Stimulated activated CD8-positive, alpha-beta memory T cell treated with anti-CD3 and anti-CD28 coated beads, Interleukin-15, amount 100 ng/mL, for 4 hours (primary cell): ENCODE measurements around the gene MRPL50.

Experiments
- DNase-seq, 2 donors: peaks; one replicate each; pipeline ENCODE4 v3.0.0-alpha.2; 2020; ENCODE audit warnings: low read depth in 2 of 2

The MRPL50 gene

DNA sequence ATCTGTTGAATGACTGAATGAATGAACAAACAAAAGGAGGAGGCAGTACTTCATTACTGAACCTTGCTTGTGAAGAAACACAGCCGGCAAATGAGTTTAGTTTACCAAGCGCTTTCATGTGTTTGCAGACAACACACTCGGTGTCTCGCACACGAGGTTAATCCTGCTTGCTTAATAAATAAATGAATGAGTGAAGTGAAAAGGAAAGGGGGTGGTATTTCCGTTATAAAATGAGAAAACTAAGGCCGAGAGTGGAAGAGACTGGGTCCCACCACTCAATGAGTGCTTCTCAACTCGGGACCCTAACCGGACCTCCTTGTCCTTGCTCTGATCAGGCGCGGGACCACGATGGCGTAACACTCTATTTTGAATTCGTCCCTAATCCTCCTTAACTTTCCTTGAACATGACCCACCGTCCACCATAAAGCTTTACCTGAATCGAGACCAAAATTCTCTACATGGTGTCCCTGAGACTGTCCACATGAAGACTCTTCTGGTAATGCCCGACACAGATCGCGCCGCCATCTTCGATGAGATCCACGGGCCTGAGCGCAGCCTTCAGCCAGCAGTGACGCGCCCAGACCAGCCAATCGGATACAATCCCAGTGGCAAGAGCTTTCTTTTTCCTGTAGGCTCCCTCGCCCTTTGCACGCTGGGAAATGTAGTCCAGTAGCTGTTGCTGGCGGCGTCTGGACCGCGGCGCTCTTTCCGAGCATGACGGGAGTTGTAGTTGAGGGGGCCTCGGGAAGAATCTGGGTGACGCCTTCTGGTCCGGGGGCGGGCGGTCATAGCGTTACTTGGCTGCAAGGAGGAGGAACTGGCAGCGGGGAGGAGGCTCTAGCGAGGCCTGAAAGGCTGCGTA lies at the start of gene MRPL50, which contains the start of gene ZNF189:
Gene MRPL50 (minus strand): TSS at position 551 of the 862 bp plus-strand sequence. CDS start 26 bp downstream, at position 525.
Gene ZNF189 (plus strand): TSS at position 784 of the 862 bp plus-strand sequence. CDS start 306 bp downstream, outside the sequence.
- peak; percentile 94 to 97 for DNase-seq

DNA sequence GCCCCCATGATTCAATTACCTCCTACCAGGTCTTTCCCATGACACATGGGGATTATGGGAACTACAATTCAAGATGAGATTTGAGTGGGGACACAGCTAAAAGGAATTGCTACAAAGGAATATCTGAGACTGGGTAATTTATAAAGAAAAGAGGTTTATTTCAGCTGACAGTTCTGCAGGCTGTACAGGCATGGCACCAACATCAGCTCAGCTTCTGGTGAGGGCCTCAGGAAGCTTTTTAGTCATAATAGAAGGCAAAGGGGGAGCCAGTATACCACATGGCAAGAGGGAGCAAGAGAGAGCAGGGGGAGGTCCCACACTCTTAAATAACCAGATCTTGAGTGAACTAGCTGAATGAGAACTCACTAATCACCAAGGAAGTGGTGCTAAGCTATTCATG lies 48.3 kb upstream of the MRPL50 start:
- no peak for DNase-seq

DNA sequence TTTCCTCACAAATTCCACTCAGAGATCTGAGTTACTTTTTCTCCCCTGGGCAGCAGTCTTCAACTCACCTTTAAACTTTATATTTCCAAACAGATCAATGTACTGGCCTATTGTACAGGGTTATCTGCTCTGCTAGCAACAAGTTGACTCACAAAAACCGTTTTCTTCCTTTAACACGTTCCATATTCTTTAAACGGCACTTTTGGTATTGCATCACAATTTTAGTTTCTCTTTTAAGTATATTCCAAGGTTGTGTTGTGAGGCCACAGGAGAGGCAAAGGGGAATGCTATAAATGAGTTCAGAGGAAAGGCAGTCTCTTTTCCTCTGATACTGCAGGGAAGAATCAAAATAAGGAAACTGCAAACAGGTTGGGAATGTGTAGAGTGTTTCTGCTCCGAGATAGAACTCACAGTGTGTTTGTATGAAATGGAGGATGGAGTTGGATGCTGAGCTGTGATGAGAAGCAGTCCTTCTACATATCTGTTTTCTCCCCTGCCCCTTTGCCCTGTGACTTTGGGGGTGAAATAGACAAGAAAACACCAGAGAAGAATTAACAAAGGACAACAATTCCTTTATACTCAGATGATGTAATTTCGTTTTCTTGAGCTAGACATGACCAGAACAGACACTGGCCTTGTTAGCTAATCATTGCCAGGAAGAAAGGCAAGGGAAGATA lies 47.1 kb upstream of the MRPL50 start:
- no peak for DNase-seq

DNA sequence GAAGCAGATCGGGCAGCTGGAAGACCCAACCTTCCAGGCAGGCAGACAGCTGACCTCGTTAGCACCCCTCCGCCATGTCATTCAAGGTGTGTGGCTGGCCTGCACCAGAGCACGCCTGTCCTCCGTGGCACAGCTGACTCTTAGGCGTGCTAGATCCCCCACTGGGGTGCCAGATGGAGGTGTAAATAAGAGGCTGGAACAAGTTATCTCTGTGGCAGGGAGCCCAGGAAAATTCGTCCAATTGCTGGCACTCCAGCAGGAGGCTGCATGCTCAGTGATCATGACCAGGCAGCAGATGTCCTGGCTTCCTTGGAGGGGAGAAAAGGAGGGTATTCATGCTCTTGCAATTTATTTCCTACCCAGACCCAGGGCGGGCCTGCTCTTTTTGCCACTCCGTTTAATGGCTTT lies 45.0 kb upstream of the MRPL50 start:
- DNase-seq = no peak

DNA sequence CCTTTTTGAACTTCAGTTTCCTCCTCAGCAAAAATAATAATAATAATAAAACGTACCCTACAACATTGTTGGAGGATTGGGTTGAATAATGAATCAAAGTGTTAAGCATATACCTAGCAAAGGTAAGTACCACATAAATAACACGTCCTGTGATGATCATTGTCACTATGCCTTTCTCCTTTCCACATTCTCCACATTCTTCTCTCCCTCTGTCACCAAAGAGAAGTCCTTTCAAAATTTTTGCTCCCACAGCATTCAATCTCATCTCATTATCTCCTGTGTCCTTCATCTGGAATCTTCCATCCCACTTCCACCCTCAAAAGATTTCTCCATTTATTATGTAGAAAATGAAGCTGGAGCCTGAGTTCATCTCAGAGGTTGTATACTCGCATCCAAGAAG lies 44.3 kb upstream of the MRPL50 start:
- DNase-seq = no peak

DNA sequence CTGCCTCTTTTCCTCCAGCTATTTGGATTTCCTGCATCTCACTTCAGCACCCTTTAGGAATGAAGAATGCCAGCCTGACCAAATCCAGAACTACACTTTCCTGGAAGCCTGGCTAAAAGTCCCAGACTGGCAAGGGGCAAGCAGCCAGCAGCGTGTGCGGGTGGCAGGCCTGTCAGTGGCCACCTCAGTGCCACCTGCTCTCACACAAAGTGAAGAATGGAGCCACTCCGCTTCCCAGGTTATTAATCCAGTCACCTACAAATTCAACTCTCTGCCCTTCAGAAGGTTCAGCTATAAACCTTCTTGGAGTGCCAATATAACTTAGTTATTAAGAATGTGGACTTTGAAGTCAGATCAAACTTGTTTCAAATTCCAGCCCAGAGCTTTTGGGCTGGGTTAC lies 43.9 kb upstream of the MRPL50 start:
- DNase-seq = no peak

DNA sequence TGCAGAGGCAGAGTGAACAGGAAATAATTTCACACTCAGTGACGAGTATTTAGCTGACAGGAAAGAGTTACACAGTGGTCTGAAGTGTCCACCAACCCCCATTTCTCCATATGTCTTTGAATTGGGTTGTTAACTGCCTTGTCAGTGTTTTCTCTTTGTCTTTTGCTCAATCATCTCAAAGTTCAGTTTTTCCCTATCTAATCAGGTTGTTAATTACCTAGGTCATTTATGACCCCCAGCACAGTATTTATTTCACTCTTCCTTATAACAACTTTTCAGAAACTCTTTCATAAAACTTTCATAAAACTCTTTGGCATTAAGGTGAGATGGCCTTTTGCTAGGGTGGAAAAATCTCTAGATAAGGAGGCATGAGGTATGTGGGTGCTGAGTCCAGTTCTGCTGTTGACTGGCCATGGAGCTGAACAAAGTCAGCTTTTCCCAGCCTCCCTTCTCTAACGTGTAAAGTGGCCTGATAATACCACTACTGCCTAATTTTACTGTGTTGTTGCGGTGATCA lies 42.4 kb upstream of the MRPL50 start:
- no peak for DNase-seq

DNA sequence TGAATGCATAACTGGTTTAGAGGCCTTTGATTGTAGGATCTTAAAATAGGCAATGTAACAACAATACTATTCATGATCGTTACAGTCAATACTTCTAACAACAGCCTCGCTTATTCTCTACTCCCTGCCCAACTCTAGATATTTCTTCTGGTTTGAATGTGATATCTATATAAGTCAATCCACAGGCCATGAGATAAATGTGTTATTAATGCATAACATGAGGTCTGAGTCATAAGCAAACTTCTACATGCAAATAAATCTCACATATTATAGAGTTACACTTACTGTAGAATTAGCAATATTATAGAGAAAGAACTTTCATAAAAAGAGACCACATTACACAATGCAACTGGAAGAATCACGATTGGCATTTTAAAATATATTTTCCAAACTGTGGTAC lies 40.1 kb upstream of the MRPL50 start:
- DNase-seq = no peak

DNA sequence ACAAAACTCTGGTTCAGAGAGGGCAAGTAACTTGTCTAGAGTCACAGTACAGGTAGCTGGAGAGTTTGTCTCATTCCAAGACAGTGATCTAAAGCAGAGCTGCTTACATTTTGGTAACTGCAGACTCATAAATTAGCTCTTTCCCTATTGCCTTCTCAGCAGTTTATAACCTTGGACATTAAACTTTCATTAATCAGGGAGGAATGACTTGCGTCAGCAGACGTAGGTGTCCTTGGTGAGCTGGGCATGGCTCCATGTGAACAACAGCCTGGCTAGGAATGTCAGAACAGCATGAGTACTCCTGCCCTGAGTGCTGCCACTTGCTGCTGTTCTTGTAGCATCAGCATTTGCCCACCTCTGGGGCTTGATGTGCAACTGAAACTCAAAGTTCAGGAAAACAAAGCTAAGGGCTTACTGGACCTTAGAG lies 39.4 kb upstream of the MRPL50 start:
- no peak for DNase-seq

DNA sequence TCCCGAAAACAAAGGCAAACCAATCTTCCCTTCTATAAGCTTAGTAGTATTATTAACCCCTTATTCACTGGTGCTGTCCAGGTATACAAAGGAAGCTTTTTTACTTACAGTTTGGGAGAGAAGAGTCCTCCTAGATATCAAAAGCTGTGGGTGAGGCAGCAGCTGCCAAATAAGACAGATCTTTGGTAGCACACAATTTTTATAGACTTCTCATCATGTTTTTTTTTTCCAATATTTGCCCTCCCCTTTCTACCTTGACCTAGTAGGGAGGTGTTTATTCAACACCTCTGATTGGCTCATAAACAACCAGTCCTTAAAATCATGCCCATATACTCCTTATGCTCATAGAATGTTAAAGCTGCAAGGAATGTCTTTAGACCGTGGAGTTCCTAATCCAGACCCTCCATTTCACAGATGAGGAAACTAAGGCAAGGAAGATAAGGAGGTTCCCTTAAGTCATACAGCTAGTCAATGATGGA lies 37.2 kb upstream of the MRPL50 start, which contains the start of gene ALDOB:
Gene ALDOB (minus strand): TSS at position 174 of the 479 bp plus-strand sequence. CDS start 4,887 bp downstream, outside the sequence.
- DNase-seq = no peak

DNA sequence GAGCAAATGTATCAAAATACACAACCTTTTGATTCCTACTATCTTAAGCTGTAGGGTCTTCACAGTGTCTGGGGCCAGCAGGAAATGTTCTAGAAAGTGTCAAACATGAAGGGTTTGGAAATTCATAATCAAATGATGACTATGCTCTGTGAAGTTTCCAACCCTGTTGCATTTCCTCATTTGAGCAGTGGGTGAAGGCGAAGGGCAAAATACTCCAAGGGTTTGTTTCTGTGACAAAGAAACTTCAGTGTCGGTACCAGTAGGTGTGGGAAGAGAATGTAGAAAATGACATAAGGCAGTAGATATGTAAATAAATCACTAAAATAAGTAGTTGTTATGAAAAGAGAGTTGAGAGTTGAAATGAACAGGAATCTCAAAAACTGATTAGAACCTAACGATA lies 36.6 kb upstream of the MRPL50 start:
- DNase-seq = no peak

DNA sequence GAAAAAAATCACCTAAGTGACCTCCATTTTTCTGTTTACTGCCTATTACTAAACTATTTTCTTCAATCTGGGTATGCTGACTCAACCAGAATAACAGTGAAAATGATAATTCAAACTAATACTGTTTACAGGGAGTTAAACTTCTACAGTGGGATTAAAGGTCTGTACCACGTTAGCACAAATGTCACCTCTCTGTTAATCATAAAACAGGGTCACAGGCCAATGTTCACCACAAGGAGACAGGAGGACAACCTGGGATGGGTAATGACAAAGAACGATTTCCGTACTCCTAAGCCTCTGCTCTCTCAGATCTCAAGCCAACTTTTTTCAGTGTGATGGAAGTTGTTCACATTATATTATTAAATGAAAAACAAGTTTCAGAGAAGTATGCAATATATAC lies 34.8 kb upstream of the MRPL50 start:
- DNase-seq = no peak

DNA sequence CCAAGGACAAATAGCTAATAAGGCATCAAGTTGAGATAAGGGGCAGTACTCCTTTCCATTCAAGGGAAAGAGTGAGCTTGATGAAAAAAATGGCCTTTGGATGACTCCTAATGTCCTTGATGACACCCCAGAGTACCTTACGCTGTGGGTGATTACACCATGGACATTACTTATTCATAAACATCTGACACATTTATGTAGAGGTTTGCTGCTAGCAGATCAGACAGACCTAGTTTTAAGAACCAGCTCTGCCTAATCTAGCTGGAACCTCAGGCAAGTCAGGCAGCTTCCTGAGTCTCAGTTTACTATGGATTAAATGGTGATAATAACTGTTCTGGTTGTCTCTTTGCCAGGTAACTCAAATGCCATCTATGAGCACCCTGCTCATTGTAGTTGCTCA lies 34.3 kb upstream of the MRPL50 start:
- no peak for DNase-seq

DNA sequence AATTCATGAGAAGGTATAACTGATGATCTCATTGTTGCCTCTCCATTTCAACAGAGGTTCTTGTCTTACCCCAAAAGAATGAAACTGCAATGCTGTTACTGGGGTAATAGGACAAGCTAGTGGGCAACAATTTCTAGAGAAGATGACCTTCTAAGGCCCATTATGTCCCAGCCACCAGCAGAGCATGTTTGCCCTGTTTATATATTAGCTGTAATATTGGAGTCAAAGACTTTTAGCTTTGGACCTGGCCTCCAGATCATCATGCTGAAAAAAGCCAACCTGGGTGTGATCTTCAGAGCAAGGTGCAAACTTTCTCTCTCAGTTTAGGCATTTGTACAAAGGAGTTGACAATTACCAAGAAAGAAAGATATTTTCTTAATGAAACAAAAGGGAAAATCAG lies 33.8 kb upstream of the MRPL50 start:
- no peak for DNase-seq

DNA sequence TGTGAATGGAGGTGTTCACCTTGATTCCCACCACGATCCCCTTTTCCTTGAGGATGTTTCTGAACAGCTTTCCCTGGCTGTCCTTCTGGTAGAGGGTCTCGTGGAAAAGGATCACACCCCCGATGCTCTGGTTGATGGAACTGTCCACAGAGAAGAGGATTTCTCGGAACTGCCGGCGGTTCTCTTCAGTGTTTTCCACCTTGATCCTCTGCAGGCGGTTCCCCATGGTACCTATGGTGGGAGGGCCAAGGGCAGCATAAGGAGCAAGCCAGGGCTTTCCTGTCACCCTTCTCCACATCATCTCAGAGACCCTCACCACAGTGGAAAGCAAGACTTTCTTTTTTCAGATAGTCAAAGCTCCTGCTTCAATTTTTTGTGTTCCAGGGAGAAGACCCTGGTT lies 31.3 kb upstream of the MRPL50 start:
- DNase-seq = no peak

DNA sequence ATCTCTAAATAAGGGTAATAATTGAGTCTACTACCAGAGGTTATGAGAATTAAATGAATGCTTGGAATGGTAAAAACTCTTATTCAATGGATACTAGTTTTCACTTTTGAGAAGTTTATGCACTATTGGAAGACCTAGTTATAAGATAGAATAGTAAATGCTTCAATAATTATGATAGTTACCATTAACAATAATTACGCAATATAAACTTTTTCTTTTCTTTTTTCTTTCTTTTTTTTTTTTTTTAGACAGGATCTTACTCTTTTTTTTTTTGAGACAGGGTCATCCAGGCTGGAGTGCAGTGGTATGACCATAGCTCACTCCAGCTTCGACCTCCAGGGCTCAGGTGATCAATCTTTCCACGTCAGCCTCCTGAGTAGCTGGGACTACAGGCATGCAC lies 30.5 kb upstream of the MRPL50 start:
- DNase-seq = no peak

DNA sequence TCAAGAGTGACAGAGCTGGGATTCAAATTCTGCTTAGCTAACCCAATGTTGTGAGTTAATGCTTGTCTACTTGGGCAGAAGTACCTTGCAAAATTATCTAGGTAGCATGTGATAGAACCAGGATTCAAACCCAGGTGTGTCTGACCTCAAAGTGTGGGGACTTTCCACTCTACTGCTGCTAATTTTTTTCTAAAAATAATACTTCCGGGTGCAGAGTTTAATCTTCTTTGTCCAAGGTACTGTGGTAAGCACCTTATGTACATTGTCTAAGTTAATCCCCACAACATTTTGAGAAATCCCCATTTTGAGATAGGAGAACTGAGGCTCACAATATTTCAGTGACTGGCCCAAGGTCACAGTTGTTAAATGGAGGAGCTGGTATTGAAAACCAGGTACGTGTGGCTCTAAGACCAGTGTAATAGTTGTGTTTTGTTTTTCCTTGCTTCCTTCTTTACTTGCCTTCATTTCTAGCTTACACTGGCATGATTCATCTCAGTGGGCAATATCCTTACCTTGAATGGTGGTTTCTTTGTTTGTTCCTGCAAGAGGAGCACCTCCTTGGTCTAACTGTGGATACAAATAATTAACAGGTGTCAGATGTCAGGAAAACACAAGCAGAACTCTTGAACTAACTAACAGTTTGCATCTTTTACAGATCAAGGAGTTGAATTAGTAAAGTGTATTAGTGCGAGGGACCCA lies 29.7 kb upstream of the MRPL50 start:
- DNase-seq = no peak

DNA sequence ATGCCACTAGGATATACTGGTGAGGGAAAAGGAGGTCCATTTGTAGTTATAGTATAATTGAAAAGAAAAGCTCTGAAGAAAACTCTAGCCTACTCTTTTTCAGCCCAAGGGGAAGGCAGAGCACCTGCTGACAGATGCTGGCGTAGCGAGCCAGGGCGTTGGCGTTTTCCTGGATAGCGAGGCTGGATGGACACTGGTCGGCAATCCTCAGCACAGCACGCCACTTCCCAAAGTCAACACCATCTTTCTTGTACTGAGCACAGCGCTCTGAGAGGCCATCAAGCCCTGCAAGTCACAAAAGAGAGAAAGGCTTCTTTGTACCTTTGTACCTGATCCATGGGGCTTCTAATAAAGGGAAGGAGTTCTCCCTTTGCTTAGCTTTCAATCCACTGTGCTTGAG lies 28.9 kb upstream of the MRPL50 start:
- DNase-seq = no peak

DNA sequence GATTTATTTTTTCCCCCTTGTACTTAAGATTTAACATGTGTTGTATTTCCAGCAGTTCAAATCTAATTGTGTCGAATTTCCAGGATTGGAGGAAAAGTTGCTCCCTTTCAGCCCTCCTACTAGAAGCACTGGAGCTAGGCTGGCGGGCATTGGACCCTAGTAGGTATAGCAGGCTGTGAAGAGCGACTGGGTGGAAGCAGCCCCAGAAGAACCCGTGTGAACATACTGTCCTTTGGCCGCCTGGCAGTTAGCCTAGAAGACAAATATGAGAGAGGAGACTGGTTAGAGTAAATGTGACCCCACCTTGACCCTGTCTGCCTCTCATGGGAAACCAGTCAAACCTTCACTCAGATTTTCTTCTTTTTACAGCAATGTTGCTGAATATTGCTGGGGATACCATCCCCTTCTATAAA lies 23.2 kb upstream of the MRPL50 start:
- no peak for DNase-seq

DNA sequence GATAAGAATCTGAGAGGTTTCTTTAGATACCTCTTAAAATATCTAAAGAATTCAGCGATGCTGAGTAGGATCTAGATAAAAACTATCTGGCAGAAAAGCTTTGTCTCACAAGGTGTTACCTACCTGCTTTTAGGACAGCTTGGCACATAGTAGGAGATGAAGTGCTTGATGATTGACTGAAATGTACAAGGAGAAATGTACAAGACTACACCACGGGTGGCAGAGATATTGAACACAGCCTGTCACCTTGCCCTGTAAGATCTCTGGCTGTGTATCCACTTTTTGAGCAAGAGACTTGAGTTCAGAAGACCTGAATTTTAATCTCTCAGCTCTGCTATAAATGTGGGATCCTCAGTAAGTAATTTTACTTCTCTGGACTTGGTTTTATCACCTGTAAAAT lies 21.4 kb upstream of the MRPL50 start:
- DNase-seq = no peak

DNA sequence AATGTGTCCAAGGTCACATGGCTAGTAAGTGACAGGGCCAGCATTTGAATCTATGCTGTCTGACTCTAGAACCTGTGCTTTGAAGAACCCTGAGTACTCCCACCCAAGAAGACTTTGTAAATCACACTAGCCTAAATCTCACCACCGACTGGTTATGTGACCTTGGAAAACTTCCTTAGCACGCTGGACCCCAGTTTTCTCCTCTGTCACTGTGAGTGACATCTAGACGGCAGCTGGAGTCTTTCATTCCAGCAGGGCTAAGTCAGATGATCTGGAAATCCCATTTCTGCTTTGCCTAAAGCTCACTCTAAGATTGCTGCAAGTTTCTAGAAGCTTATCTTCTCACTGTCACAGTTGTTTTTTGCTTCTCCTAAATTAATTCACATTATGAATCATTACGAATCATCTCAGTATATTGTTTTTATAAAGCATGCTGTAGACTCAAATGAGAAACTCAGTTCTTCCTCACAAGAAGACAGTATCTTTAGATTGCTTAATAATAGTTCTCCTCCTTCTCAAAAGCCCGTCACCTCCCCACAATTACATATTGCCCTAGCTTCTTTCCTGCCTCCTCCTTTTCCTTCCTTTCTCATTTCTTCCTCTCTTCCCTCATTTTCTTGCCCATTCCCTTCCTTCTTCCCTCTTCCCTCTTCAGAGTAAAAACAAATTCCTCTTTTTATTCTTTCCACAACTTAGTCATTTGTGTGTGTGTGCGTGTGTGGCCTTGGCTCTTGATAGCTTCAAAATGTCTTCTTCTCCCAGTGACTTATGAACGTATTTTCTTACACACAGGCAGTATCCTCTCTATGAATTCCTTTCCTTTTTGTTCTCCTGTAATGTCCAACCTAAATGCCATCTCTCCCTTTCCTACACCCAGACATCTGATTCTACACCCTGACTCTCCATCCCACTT lies 20.4 kb upstream of the MRPL50 start:
- no peak for DNase-seq
